ENCODE results near the gene ABCB6. TPM values are rescaled to one million over a fixed set of nuclear protein-coding genes. Genes with fewer than 3 reads are reported as not detected.

ABCB6 gene
- total RNA-seq, 1 experiment from 2014 or later: 21.1 TPM

DNA sequence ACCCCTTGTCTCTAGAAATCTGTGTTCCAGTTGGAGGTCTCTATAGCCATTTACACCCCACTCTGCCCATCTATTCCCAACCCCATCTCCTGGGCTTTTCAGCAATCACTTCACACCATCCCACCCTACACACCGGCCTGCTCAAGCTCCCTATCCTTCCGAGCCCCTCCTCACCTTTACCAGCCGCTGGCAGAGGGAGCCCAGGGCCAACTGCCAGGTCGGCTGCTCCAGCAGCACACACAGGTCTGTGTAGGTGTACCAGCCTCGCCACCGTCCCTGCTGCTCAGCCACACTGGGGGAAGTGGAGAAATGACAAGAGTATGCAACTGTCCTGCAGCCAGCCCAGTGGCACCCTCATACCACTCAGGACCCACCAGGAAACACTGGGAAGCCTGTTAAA, 45.6 kb downstream of the ABCB6 start:
- H3K27me3 ChIP-seq (ENCODE audit: low read length): no peaks in the 10 kb centered on the region
- H3K9me3 ChIP-seq (ENCODE audit: low read length): no peaks in the 10 kb centered on the region
- intact Hi-C loops (cut with micrococcal nuclease): no loop called here
- TF ChIP-seq, protein P1, sequence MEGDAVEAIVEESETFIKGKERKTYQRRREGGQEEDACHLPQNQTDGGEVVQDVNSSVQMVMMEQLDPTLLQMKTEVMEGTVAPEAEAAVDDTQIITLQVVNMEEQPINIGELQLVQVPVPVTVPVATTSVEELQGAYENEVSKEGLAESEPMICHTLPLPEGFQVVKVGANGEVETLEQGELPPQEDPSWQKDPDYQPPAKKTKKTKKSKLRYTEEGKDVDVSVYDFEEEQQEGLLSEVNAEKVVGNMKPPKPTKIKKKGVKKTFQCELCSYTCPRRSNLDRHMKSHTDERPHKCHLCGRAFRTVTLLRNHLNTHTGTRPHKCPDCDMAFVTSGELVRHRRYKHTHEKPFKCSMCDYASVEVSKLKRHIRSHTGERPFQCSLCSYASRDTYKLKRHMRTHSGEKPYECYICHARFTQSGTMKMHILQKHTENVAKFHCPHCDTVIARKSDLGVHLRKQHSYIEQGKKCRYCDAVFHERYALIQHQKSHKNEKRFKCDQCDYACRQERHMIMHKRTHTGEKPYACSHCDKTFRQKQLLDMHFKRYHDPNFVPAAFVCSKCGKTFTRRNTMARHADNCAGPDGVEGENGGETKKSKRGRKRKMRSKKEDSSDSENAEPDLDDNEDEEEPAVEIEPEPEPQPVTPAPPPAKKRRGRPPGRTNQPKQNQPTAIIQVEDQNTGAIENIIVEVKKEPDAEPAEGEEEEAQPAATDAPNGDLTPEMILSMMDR (conservative IDR thresholded peaks at IDR 0.05; ENCODE audit: low read depth, low read length): no peak
- TF ChIP-seq EZH2 (IDR thresholded peaks at IDR 0.05; ENCODE audit: low read length, unreplicated experiment) (no peak), EZH2phosphoT487 (IDR thresholded peaks at IDR 0.05; ENCODE audit: borderline replicate concordance, low read length) (no peak)
- no TSS peak for BruUV-seq (replicated peaks)
- no peak overlapping the region for H3K4me2 ChIP-seq (ENCODE audit: low read length)
- ChIA-PET POLR2A (ENCODE audit: unreplicated experiment) (no interaction called here), CTCF (no interaction called here)
- no peaks in the 10 kb centered on the region for H3K9me2 ChIP-seq (replicated peaks; ENCODE audit: low read length)
- ATAC-seq: no peak
- H3K9ac ChIP-seq (ENCODE audit: low read length): no peak overlapping the region
- no peaks in the 10 kb centered on the region for H4K20me1 ChIP-seq (ENCODE audit: low read length)
- H3K4me1 ChIP-seq (ENCODE audit: insufficient read depth, low read length): peaks cover 14% of the 10 kb centered on the region
- H3K36me3 ChIP-seq (ENCODE audit: low read depth, low read length): peaks cover 11% of the 10 kb centered on the region; the same call in 1 of the 2 replicates
- no peak overlapping the region for H3K27ac ChIP-seq (ENCODE audit: low read length)
- no peak overlapping the region for H2AFZ ChIP-seq (ENCODE audit: low read length)
- no peak for DNase-seq
- no peak overlapping the region for H3K4me3 ChIP-seq (ENCODE audit: low read length)
- peaks cover 5% of the 10 kb centered on the region for H3F3A ChIP-seq (ENCODE audit: low read length, unreplicated experiment)
- peaks cover 24% of the 10 kb centered on the region for H3K79me2 ChIP-seq (ENCODE audit: low read length)

DNA sequence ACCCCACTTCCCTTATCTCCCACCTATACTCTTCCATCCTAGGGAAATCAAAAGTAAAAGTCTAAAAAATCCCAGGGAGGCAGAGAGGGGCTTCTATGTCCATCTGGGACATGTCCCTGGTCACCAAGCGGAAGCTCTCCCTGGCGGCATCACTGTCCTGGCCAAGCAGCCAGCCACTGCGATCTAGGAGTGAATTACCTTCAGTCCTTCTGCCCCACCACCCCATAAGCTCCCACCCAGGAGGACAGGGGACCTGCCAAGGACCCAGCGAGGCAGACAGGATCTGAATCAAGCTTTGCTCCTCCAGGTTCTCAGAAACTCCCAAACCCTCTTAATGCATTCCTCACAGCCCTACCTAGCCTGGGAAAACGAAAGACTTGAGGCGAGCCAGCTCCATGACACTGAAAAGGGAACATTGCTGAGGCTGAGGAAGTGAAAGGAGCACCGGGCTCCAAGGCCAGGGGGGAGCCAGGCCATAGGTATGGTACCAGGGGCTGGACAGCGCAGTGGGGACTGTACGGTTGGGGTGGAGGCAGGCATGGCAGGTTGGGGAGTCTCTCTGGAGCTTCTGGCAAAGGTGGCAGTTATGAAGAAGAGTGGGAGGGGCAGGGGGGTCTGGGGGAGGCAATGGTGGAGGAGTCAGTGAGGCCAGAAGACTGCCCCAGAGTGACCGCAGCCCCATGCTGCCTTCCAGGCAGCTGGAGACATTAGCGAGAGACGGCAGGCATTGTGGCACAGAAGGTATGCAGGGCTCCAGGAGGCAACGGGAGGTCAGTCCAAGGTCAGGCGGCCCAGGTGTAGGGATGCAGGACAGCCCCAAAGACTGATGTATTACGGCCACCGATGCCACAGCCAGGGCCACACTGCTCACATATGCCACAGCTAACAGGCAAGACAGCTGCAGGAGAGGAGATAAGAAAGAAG, 46.3 kb downstream of the ABCB6 start:
- H3K27me3 ChIP-seq (ENCODE audit: low read length): no peaks in the 10 kb centered on the region
- intact Hi-C loops (cut with micrococcal nuclease): no loop called here
- ChIA-PET POLR2A (ENCODE audit: unreplicated experiment) (no interaction called here), CTCF (no interaction called here)
- H3K79me2 ChIP-seq (ENCODE audit: low read length): peaks cover 24% of the 10 kb centered on the region
- no peaks in the 10 kb centered on the region for H4K20me1 ChIP-seq (ENCODE audit: low read length)
- H2AFZ ChIP-seq (ENCODE audit: low read length): no peak overlapping the region
- peaks cover 4% of the 10 kb centered on the region for H3F3A ChIP-seq (ENCODE audit: low read length, unreplicated experiment)
- TF ChIP-seq EZH2phosphoT487 (IDR thresholded peaks at IDR 0.05; ENCODE audit: borderline replicate concordance, low read length) (no peak), EZH2 (IDR thresholded peaks at IDR 0.05; ENCODE audit: low read length, unreplicated experiment) (no peak)
- TF ChIP-seq, protein P1 (conservative IDR thresholded peaks at IDR 0.05; ENCODE audit: low read depth, low read length): no peak
- H3K4me1 ChIP-seq (ENCODE audit: insufficient read depth, low read length): peaks cover 12% of the 10 kb centered on the region
- no peak overlapping the region for H3K27ac ChIP-seq (ENCODE audit: low read length)
- no peak overlapping the region for H3K4me3 ChIP-seq (ENCODE audit: low read length)
- H3K36me3 ChIP-seq (ENCODE audit: low read depth, low read length): peaks cover 11% of the 10 kb centered on the region; the same call in 1 of the 2 replicates
- ATAC-seq (no peak), DNase-seq (no peak)
- no peaks in the 10 kb centered on the region for H3K9me3 ChIP-seq (ENCODE audit: low read length)
- BruUV-seq (replicated peaks): no TSS peak
- H3K9ac ChIP-seq (ENCODE audit: low read length): no peak overlapping the region
- H3K4me2 ChIP-seq (ENCODE audit: low read length): no peak overlapping the region
- no peaks in the 10 kb centered on the region for H3K9me2 ChIP-seq (replicated peaks; ENCODE audit: low read length)

DNA sequence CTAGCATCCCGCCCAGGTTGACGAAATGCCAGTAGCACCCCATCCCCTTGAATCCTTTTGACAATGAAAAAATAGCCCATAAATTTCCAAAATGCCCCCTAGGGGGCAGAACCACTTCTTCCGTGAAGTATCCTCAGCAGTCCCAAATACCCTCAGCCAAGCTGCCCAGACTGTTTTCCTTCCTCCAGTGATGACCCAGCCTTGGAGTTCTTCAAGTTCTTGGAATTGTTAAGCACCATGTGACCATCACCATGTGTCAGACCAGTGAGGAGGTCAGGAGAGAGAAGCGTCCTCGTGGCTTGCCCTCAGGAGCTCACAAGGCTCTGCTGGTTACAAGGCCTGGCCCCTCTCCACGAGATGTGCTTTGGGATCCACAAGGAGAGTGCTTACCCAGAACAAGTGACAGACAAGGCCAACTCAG, 47.5 kb downstream of the ABCB6 start:
- DNase-seq (peak; percentile 75), ATAC-seq (peak; percentile 61)
- peaks cover 7% of the 10 kb centered on the region for H3K4me1 ChIP-seq (ENCODE audit: insufficient read depth, low read length)
- H3K9me2 ChIP-seq (replicated peaks; ENCODE audit: low read length): no peaks in the 10 kb centered on the region
- H3F3A ChIP-seq (ENCODE audit: low read length, unreplicated experiment): no peaks in the 10 kb centered on the region
- ChIA-PET CTCF (no interaction called here), POLR2A (ENCODE audit: unreplicated experiment) (no interaction called here)
- H3K9me3 ChIP-seq (ENCODE audit: low read length): no peaks in the 10 kb centered on the region
- TF ChIP-seq, protein P1 (conservative IDR thresholded peaks at IDR 0.05; ENCODE audit: low read depth, low read length): peak; percentile 82
- TF ChIP-seq EZH2phosphoT487 (IDR thresholded peaks at IDR 0.05; ENCODE audit: borderline replicate concordance, low read length): no peak
- H3K9ac ChIP-seq (ENCODE audit: low read length): no peak overlapping the region
- H3K79me2 ChIP-seq (ENCODE audit: low read length): peaks cover 20% of the 10 kb centered on the region
- H3K27ac ChIP-seq (ENCODE audit: low read length): no peak overlapping the region
- H3K27me3 ChIP-seq (ENCODE audit: low read length): no peaks in the 10 kb centered on the region
- no TSS peak for BruUV-seq (replicated peaks)
- no peak overlapping the region for H2AFZ ChIP-seq (ENCODE audit: low read length)
- H3K4me2 ChIP-seq (ENCODE audit: low read length): no peak overlapping the region
- no peaks in the 10 kb centered on the region for H4K20me1 ChIP-seq (ENCODE audit: low read length)
- peaks cover 11% of the 10 kb centered on the region; the same call in 1 of the 2 replicates for H3K36me3 ChIP-seq (ENCODE audit: low read depth, low read length)
- intact Hi-C loops (cut with micrococcal nuclease): loop anchor here (1.0 kb wide), 1 partner anchor 11 kb away; the partner anchor contains the start of gene NHEJ1
- no peak overlapping the region for H3K4me3 ChIP-seq (ENCODE audit: low read length)
